GM21423 (cell line): ENCODE measurements around the gene NR6A1.

ENCODE experiments used
- ATAC-seq: cut with Tn5 transposase; IDR thresholded peaks from one replicate; pipeline ENCODE4 v1.9.1; 2021; ENCODE audit warnings: mild to moderate bottlenecking, moderate library complexity; ENCODE audit not compliant: unreplicated experiment

NR6A1 gene

GRCh38 chr9:124507880-124508423, 263.2 kb downstream of the NR6A1 start:
- ATAC-seq = no peak

GRCh38 chr9:124506931-124507879, 263.9 kb downstream of the NR6A1 start, which contains the start of gene NR5A1:
Gene NR5A1, minus strand, starts transcription at chr9:124507399. Its CDS starts 4,004 bp downstream, at chr9:124503395.
- ATAC-seq = no peak

- no peak for ATAC-seq
Measured at GRCh38 chr9:124506433-124506832, 264.7 kb downstream of the NR6A1 start.

- ATAC-seq = no peak
Measured at GRCh38 chr9:124505901-124506346, 265.2 kb downstream of the NR6A1 start.

GRCh38 chr9:124505006-124505900, 265.9 kb downstream of the NR6A1 start:
- no peak for ATAC-seq

- no peak for ATAC-seq
Measured at GRCh38 chr9:124504530-124505005, 266.5 kb downstream of the NR6A1 start.

- ATAC-seq = no peak
Measured at GRCh38 chr9:124503713-124504529, 267.2 kb downstream of the NR6A1 start.

- ATAC-seq = no peak
Measured at GRCh38 chr9:124502711-124503702, 268.1 kb downstream of the NR6A1 start.

- no peak for ATAC-seq
Measured at GRCh38 chr9:124501771-124502320, 269.3 kb downstream of the NR6A1 start.

GRCh38 chr9:124500796-124501611, 270.1 kb downstream of the NR6A1 start:
- no peak for ATAC-seq

- ATAC-seq = no peak
Measured at GRCh38 chr9:124500028-124500795, 270.9 kb downstream of the NR6A1 start.

GRCh38 chr9:124499216-124499615, 271.9 kb downstream of the NR6A1 start:
- ATAC-seq = no peak

- ATAC-seq = no peak
Measured at GRCh38 chr9:124498499-124499146, 272.5 kb downstream of the NR6A1 start.

- no peak for ATAC-seq
Measured at GRCh38 chr9:124498040-124498439, 273.1 kb downstream of the NR6A1 start.

GRCh38 chr9:124497441-124497840, 273.7 kb downstream of the NR6A1 start:
- no peak for ATAC-seq

GRCh38 chr9:124496463-124496862, 274.6 kb downstream of the NR6A1 start:
- ATAC-seq = no peak

- no peak for ATAC-seq
Measured at GRCh38 chr9:124496075-124496449, 275.0 kb downstream of the NR6A1 start.
